Muscle of leg (tissue), 11 donors: ENCODE data around the gene MBOAT1. TPM values are rescaled to one million over a fixed set of nuclear protein-coding genes. Genes with fewer than 3 reads are reported as not detected.
"Not testable (repeated sequence)": the region's sequence is repeated elsewhere in the genome, so short reads cannot be mapped to it uniquely, and the experiment has no call there.

Experiments
- DNase-seq: peaks from one replicate; pipeline ENCODE4 v3.0.0; 2013
- H3K27ac ChIP-seq: one replicate; pipeline ENCODE4 v1.5.1; 2013; ENCODE audit warnings: mild to moderate bottlenecking, low read length, control low read depth
- H3K27me3 ChIP-seq: one replicate; pipeline ENCODE4 v1.6.1; 2013; ENCODE audit warnings: low read length; ENCODE audit not compliant: control insufficient read depth, insufficient read depth
- H3K36me3 ChIP-seq: one replicate; pipeline ENCODE4 v1.6.1; 2013; ENCODE audit warnings: low read length; ENCODE audit not compliant: control insufficient read depth, insufficient read depth
- H3K4me1 ChIP-seq: one replicate; pipeline ENCODE4 v1.6.1; 2013; ENCODE audit warnings: low read length; ENCODE audit not compliant: control insufficient read depth, insufficient read depth
- H3K4me3 ChIP-seq: one replicate; pipeline ENCODE4 v1.5.1; 2013; ENCODE audit warnings: low read length, control low read depth
- H3K9me3 ChIP-seq: replicated peaks from 2 replicates; pipeline ENCODE4 v1.6.1; 2013; ENCODE audit warnings: low read depth, low read length; ENCODE audit not compliant: control insufficient read depth
- WGBS: methylation state at CpG from one replicate; pipeline ENCODE4 v1.1.5; 2013; ENCODE audit warnings: missing lambda C conversion rate; ENCODE audit not compliant: insufficient coverage; 5-methylcytosine and 5-hydroxymethylcytosine counted together
- polyA plus RNA-seq, 8 donors: library from polyadenylated mRNA; unstranded; fragments of 120-200 nt; gene quantifications; one replicate each; pipeline versions ENCODE4 v1.2.1 to v1.2.3, GENCODE V29; 2013; ENCODE audit warnings: inconsistent platforms in 1 of 8, low replicate concordance in 1 of 8; ENCODE audit not compliant: insufficient read length in 8 of 8, insufficient read depth in 1 of 8
- total RNA-seq: library from RNA; stranded (reverse); fragments of 120-200 nt; gene quantifications from one replicate; pipeline ENCODE4 v1.2.4, GENCODE V29; 2013

Gene MBOAT1
- total and polyA plus RNA-seq, 9 donors, result 3.5 to 6.1 (median 4.5) TPM

DNA sequence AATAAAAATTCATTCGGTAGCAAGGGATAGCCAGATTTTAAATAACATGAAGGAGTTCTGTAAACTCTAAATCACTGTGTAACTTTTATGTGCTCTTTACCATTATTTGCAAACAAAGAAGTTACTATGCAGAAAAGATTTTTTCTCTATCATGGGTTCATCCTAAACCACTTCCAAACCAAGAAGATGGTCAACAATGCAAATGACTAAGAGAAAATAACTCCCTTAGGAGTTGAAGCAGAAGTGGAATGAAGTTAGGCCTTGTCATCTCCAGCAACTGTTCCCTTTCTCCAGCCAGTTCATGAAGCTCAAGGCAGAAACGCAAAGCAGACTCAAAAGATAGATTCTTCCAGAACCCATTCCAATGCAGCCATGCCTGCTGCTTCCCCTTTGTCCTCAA lies 66.0 kb downstream of the MBOAT1 start:
- Histone ChIP-seq H3K4me3 (no peak overlapping the region), H3K36me3 (peaks cover 9% of the 10 kb centered on the region), H3K27ac (no peak overlapping the region), H3K4me1 (no peaks in the 10 kb centered on the region), H3K9me3 (no peaks in the 10 kb centered on the region), H3K27me3 (no peaks in the 10 kb centered on the region)
- 100% methylated on average over 1 of the region's 2 CpGs for WGBS
- DNase-seq, result no peak

DNA sequence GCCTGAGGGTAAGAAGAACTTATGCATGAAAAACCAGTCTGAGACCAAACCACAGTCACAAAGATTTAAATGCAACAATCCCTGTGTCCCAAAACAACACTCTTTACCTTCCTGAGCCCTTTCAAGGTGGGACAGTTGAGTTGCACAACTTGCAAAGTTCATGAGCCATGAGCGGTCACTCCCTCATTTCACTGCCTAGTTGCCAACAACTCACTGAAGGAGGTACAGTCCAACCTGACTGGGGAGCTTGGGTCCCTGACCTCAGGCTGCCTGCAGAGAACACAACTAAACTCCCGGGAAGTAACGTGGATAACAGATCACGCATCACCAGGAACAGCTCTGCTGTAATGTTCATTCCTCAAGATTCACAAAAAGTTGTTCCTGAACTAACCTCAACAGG lies 69.4 kb downstream of the MBOAT1 start:
- Histone ChIP-seq H3K27ac (no peak overlapping the region), H3K27me3 (no peaks in the 10 kb centered on the region), H3K4me3 (no peak overlapping the region), H3K36me3 (peaks cover 9% of the 10 kb centered on the region), H3K9me3 (no peaks in the 10 kb centered on the region), H3K4me1 (no peaks in the 10 kb centered on the region)
- no peak for DNase-seq
- 87% methylated on average over 3 of the region's 4 CpGs for WGBS

DNA sequence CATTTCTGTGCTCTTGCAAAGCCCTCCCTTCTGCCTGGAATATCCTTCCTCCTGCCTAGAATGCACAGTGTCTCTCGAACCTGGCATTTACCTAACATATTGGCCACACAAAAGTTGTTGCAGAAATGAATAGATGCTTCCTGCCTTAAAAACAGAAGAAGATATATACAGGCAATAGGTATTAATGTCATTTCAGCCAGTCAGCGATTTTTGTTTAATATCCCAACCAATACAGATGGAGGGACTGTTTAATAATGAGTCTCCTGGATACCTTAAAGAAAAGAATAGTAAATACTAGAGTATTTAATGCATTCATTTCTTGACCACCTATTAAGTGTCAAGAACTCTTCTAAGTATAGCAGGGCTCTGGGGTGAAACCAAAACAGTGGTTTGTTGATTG lies 70.3 kb downstream of the MBOAT1 start:
- H3K9me3 ChIP-seq, result no peaks in the 10 kb centered on the region

DNA sequence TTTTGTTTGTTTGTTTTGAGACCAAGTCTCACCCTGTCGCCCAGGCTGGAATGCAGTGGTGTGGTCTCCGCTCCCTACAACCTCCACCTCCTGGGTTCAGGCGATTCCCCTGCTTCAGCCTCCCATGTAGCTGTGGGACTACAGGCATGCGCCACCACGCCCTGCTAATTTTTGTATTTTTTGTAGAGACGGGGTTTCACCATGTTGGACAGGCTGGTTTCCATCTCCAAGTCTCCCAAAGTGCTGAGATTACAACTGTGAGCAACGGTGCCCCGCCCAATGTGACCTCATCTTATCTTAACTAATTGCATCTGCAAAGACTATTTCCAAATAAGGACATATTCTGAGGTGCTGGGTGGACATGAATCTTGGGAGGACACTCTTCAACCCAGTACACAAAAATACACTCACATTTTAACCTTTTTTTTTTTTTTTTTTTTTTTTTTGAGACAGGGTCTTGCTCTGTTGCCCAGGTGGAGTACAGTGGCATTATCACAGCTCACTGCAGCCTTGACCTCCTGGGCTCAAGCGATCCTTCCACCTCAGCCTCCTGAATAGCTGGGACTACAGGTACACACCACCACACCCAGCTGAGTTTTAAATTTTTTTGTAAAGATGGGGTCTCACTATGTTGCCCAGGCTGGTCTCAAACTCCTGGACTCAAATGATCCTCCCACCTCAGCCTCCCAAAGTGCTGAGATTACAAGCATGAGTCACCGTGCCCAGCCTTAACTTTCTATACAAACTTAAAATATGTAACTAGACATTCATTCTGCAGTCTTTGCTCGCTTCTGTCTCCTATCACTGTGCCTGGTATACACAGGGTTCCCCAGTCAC lies 72.9 kb downstream of the MBOAT1 start:
- not testable (repeated sequence) for DNase-seq, H3K36me3 ChIP-seq, H3K4me1 ChIP-seq, H3K4me3 ChIP-seq, H3K27ac ChIP-seq, H3K27me3 ChIP-seq, H3K9me3 ChIP-seq
- WGBS, result 100% methylated on average over 4 of the region's 11 CpGs

More for the DNA sequence above, 70.3 kb downstream of the MBOAT1 start:
- no peaks in the 10 kb centered on the region for H3K27me3 ChIP-seq
- no CpG with 5 or more reads among the region's 2 CpGs for WGBS
- no peak overlapping the region for H3K4me3 ChIP-seq
- H3K27ac ChIP-seq, result no peak overlapping the region
- DNase-seq, result no peak
- no peaks in the 10 kb centered on the region for H3K4me1 ChIP-seq
- H3K36me3 ChIP-seq, result peaks cover 9% of the 10 kb centered on the region

DNA sequence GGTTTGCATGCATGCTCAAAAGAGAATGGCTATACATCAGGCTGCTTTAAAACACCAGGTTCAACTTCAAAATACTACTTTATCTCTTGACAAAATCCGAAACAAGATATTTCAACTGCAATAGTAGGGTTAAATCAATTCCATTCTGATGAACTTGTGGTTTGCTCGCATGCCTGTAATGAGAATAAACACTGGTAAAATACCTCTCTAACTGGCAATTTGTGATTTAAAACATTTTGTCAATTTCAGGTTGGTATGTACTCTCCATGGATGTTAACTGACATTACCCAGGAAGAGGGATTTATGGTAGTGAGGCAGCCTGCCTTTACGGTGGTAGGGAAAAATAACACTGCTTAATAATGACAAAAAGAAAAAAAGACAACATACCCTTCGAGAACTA lies 74.4 kb downstream of the MBOAT1 start:
- DNase-seq, result no peak
- no peak overlapping the region for H3K27ac ChIP-seq
- no peak overlapping the region for H3K4me3 ChIP-seq
- no peaks in the 10 kb centered on the region for H3K9me3 ChIP-seq
- peaks cover 3% of the 10 kb centered on the region for H3K36me3 ChIP-seq
- no peaks in the 10 kb centered on the region for H3K27me3 ChIP-seq
- no CpG with 5 or more reads among the region's 4 CpGs for WGBS
- no peaks in the 10 kb centered on the region for H3K4me1 ChIP-seq

DNA sequence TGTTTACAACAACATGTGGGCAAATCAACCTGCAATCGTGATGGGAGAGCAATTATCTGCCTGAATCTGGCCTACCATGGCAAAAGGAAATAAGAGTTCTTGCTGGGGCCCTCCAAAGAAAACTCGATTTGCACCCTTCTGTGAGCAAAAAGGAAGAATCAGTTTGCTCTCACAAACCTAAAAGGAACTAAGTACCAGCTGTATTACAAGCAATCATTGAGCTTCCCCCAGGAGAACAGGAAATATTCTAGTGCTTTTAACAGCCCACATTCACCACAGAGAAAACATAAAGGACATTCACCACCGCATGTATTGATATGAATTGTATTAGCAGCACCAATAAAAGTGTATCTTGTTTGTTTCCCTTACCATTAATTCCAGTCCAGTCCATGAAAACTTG lies 75.0 kb downstream of the MBOAT1 start:
- DNase-seq, result no peak
- peaks cover 3% of the 10 kb centered on the region for H3K36me3 ChIP-seq
- H3K27me3 ChIP-seq, result no peaks in the 10 kb centered on the region
- no peak overlapping the region for H3K4me3 ChIP-seq
- WGBS, result 20% methylated on average over 1 of the region's 3 CpGs
- no peak overlapping the region for H3K27ac ChIP-seq
- no peaks in the 10 kb centered on the region for H3K4me1 ChIP-seq
- H3K9me3 ChIP-seq, result no peaks in the 10 kb centered on the region

DNA sequence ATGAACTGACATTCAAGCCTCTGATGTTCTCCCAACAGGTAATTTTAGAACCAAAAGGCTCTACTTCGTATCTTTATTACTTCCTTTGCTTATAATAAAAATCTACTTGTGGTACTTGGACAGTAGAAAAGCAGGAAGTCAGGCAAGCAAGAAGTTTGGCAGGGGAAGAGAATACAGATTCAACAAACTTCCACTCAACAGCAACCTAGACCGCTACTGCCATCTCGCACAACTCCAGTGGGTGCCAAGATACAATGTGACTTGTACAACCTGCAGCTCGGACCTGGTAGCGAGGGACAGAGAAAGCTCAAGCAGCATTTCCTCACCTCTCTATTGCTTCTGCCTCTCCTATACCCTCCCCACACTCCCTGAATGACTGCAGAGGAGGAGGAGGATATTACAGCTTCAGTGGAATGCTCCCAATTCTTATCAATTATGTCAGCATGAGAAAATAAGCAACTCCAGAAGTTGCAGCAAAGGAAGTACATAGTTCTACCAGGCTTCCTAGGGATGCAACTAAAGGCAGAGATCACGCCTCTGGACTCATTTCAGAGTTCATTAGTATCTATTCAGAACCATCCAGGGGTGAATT lies 76.5 kb downstream of the MBOAT1 start:
- no peak overlapping the region for H3K27ac ChIP-seq
- no CpG with 5 or more reads among the region's 6 CpGs for WGBS
- no peaks in the 10 kb centered on the region for H3K27me3 ChIP-seq
- H3K4me1 ChIP-seq, result no peaks in the 10 kb centered on the region
- no peaks in the 10 kb centered on the region for H3K36me3 ChIP-seq
- H3K9me3 ChIP-seq, result no peaks in the 10 kb centered on the region
- H3K4me3 ChIP-seq, result no peak overlapping the region
- DNase-seq, result no peak

DNA sequence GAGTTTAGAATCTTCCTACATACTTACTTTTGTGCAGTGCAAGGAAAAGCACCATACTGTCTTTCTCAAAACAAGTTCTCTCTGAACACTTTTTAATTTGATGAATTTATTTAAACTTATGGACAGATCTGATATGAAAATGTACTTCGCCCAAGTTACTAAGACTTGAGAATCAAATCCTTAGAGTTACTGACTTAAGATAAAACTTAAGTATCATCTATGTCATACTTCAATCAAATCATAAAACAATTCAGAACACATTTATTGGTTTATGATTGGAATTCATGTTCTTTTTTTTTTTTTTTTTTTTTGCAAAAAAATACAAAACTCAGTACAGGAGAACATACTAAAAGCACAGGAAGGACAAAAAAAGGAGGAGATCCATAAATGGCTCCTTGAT lies 77.7 kb downstream of the MBOAT1 start:
- Histone ChIP-seq H3K27me3 (no peaks in the 10 kb centered on the region), H3K36me3 (no peaks in the 10 kb centered on the region), H3K4me1 (no peaks in the 10 kb centered on the region), H3K9me3 (no peaks in the 10 kb centered on the region), H3K4me3 (no peak overlapping the region), H3K27ac (no peak overlapping the region)
- no CpG with 5 or more reads among the region's 1 CpG for WGBS
- DNase-seq, result no peak

DNA sequence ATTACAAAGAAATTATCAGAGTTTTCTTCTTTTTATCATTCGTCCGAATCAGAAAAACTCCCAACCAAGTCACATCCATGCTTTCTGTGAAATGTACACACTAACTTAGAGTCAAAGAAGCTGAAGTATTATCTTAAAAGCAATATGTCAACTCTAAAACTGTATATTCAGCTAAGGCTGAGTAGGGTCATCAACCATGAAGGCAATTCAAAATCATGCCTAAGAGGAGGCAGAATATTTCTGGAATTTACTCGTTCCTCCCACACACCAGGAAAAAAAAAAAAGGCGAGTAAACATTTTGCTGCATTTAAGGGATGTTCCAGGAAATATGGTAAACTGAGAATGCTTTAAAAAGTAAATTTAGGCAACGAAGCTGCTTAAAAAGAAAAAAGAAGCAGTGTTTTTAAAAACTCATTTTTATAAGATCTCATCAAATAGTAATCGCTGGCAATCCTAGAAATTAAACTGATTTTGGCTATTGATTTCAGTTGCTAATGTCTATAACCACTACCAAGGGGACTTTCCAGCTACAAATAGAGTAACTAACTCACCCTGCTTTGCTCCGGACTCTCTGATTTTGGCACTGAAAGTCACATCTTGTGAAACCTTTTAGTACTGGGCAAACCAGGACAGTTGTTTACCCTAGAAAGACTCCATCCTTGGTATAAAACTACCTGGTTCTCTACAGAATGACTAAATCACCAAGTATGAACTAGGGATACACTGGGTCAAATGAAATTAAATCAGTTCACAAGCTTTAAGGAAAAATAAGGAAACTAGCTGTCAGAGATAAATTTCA lies 82.8 kb downstream of the MBOAT1 start:
- Histone ChIP-seq H3K4me3 (no peak overlapping the region), H3K9me3 (no peaks in the 10 kb centered on the region), H3K4me1 (peaks cover 2% of the 10 kb centered on the region), H3K27me3 (no peaks in the 10 kb centered on the region), H3K27ac (no peak overlapping the region), H3K36me3 (no peaks in the 10 kb centered on the region)
- WGBS, result 100% methylated on average over 1 of the region's 7 CpGs
- DNase-seq, result no peak

DNA sequence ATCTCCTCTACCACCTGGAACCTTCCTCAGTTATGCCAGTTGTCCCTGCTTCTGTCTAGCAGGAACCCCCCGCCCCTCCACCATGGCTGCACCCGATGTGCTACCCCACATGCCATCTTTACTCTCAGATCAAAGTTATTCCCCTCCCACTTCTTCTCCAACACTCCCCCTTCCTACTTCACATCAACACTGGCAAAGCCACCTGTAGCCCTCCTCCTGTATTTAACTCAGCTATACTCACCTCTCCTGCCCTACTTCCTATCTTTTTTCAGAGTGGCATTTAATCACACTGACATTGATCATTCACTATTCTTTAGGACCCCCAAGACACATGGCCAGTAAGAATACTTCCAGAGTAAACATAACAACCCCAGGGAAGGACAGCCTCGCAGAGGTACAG lies 84.3 kb downstream of the MBOAT1 start:
- H3K36me3 ChIP-seq, result no peaks in the 10 kb centered on the region
- peaks cover 2% of the 10 kb centered on the region for H3K4me1 ChIP-seq
- DNase-seq, result no peak
- H3K9me3 ChIP-seq, result no peaks in the 10 kb centered on the region
- no peaks in the 10 kb centered on the region for H3K27me3 ChIP-seq
- WGBS, result 100% methylated on average over 3 of the region's 3 CpGs
- H3K27ac ChIP-seq, result no peak overlapping the region
- no peak overlapping the region for H3K4me3 ChIP-seq
